Ectodermal cell (in vitro differentiated cells): ENCODE results near the gene POLRMT.

Experiments used
- H3K27ac ChIP-seq: 2 replicates; pipeline ENCODE4 v1.7.0; 2013; ENCODE audit warnings: mild to moderate bottlenecking, low read depth, low read length; ENCODE audit not compliant: insufficient read depth, poor library complexity, severe bottlenecking
- H3K27me3 ChIP-seq: 2 replicates; pipeline ENCODE4 v1.7.0; 2013; ENCODE audit warnings: mild to moderate bottlenecking, low read length; ENCODE audit not compliant: insufficient read depth, control insufficient read depth, poor library complexity, severe bottlenecking
- H3K36me3 ChIP-seq: one replicate; pipeline ENCODE4 v1.7.0; 2013; ENCODE audit warnings: low read length; ENCODE audit not compliant: control insufficient read depth, insufficient read depth
- H3K4me1 ChIP-seq: one replicate; pipeline ENCODE4 v1.7.0; 2013; ENCODE audit warnings: low read length; ENCODE audit not compliant: control insufficient read depth, insufficient read depth
- H3K4me3 ChIP-seq: 2 replicates; pipeline ENCODE4 v1.7.0; 2013; ENCODE audit warnings: low read depth, low read length, control low read depth; ENCODE audit not compliant: insufficient read depth
- H3K9me3 ChIP-seq: 2 replicates; pipeline ENCODE4 v1.7.0; 2013; ENCODE audit warnings: mild to moderate bottlenecking, low read length, moderate library complexity; ENCODE audit not compliant: control insufficient read depth
- WGBS, 2 experiments: methylation state at CpG; one replicate each; pipeline ENCODE4 v1.1.7; 2013; ENCODE audit warnings: missing lambda C conversion rate in 2 of 2; 5-methylcytosine and 5-hydroxymethylcytosine counted together

Gene POLRMT

GRCh38 chr19:583968-584239, 49.4 kb downstream of the POLRMT start:
- 86 to 92% methylated on average over 5 of the region's 5 CpGs for WGBS, 2 experiments
- Histone ChIP-seq H3K27me3 (peaks cover 13% of the 10 kb centered on the region), H3K9me3 (no peaks in the 10 kb centered on the region), H3K4me1 (no peaks in the 10 kb centered on the region), H3K36me3 (peaks cover 32% of the 10 kb centered on the region), H3K27ac (peak overlapping the region; percentile 62), H3K4me3 (no peak overlapping the region)

GRCh38 chr19:583198-583967, 50.0 kb downstream of the POLRMT start:
- Histone ChIP-seq H3K36me3 (peaks cover 32% of the 10 kb centered on the region), H3K4me1 (no peaks in the 10 kb centered on the region), H3K27me3 (peaks cover 8% of the 10 kb centered on the region), H3K9me3 (no peaks in the 10 kb centered on the region), H3K27ac (peak overlapping the region; percentile 62), H3K4me3 (no peak overlapping the region)
- WGBS, 2 experiments: 94 to 95% methylated on average over 27 of the region's 27 CpGs

- Histone ChIP-seq H3K9me3 (no peaks in the 10 kb centered on the region), H3K27ac (no peak overlapping the region), H3K4me1 (no peaks in the 10 kb centered on the region), H3K4me3 (no peak overlapping the region), H3K27me3 (peaks cover under 1% of the 10 kb centered on the region), H3K36me3 (peaks cover 32% of the 10 kb centered on the region)
- 95% methylated on average over 31 of the region's 31 CpGs for WGBS, 2 experiments
These were observed 50.7 kb downstream of the POLRMT start for GRCh38 chr19:582497-583197.

GRCh38 chr19:581399-582111, 51.8 kb downstream of the POLRMT start:
- no peaks in the 10 kb centered on the region for H3K27me3 ChIP-seq
- H3K9me3 ChIP-seq: no peaks in the 10 kb centered on the region
- no peak overlapping the region for H3K4me3 ChIP-seq
- H3K36me3 ChIP-seq: peaks cover 32% of the 10 kb centered on the region
- no peak overlapping the region for H3K27ac ChIP-seq
- peaks cover 7% of the 10 kb centered on the region for H3K4me1 ChIP-seq
- 95% methylated on average over 40 of the region's 40 CpGs for WGBS, 2 experiments

- H3K27ac ChIP-seq: no peak overlapping the region
- 95 to 96% methylated on average over 22 of the region's 22 CpGs for WGBS, 2 experiments
- peaks cover 32% of the 10 kb centered on the region for H3K36me3 ChIP-seq
- H3K9me3 ChIP-seq: no peaks in the 10 kb centered on the region
- H3K4me1 ChIP-seq: peaks cover 13% of the 10 kb centered on the region
- H3K4me3 ChIP-seq: no peak overlapping the region
- no peaks in the 10 kb centered on the region for H3K27me3 ChIP-seq
These were observed 53.0 kb downstream of the POLRMT start for GRCh38 chr19:580274-580835.

- no peaks in the 10 kb centered on the region for H3K9me3 ChIP-seq
- H3K27me3 ChIP-seq: no peaks in the 10 kb centered on the region
- peaks cover 18% of the 10 kb centered on the region for H3K4me1 ChIP-seq
- 96% methylated on average over 11 of the region's 11 CpGs for WGBS, 2 experiments
- no peak overlapping the region for H3K27ac ChIP-seq
- no peak overlapping the region for H3K4me3 ChIP-seq
- H3K36me3 ChIP-seq: peaks cover 32% of the 10 kb centered on the region
These were observed 53.5 kb downstream of the POLRMT start for GRCh38 chr19:579842-580155.

- peaks cover 32% of the 10 kb centered on the region for H3K36me3 ChIP-seq
- no peaks in the 10 kb centered on the region for H3K9me3 ChIP-seq
- no peak overlapping the region for H3K4me3 ChIP-seq
- no peak overlapping the region for H3K27ac ChIP-seq
- no peaks in the 10 kb centered on the region for H3K27me3 ChIP-seq
- peaks cover 23% of the 10 kb centered on the region for H3K4me1 ChIP-seq
- 96 to 97% methylated on average over 46 of the region's 46 CpGs for WGBS, 2 experiments
These were observed 54.1 kb downstream of the POLRMT start for GRCh38 chr19:579111-579841.

- 96% methylated on average over 66 of the region's 66 CpGs for WGBS, 2 experiments
- Histone ChIP-seq H3K4me1 (peaks cover 23% of the 10 kb centered on the region), H3K27ac (no peak overlapping the region), H3K36me3 (peaks cover 32% of the 10 kb centered on the region), H3K27me3 (no peaks in the 10 kb centered on the region), H3K4me3 (no peak overlapping the region), H3K9me3 (no peaks in the 10 kb centered on the region)
These were observed 55.6 kb downstream of the POLRMT start for GRCh38 chr19:577439-578392.

- WGBS, 2 experiments: 95% methylated on average over 28 of the region's 28 CpGs
- no peak overlapping the region for H3K27ac ChIP-seq
These were observed 56.4 kb downstream of the POLRMT start for GRCh38 chr19:576768-577438.

More at GRCh38 chr19:576768-577438, 56.4 kb downstream of the POLRMT start:
- no peak overlapping the region for H3K4me3 ChIP-seq
- peaks cover 23% of the 10 kb centered on the region for H3K4me1 ChIP-seq
- H3K9me3 ChIP-seq: no peaks in the 10 kb centered on the region
- no peaks in the 10 kb centered on the region for H3K27me3 ChIP-seq
- peaks cover 28% of the 10 kb centered on the region for H3K36me3 ChIP-seq
